ENCODE measurements around the gene ATXN1L. TPM values are rescaled to one million over a fixed set of nuclear protein-coding genes. Genes with fewer than 3 reads are reported as not detected.
"Not testable (repeated sequence)": the region's sequence is repeated elsewhere in the genome, so short reads cannot be mapped to it uniquely, and the experiment has no call there.

The ATXN1L gene
- total and polyA plus RNA-seq, 2 experiments from 2014 or later = 8.6 to 20.8 TPM

DNA sequence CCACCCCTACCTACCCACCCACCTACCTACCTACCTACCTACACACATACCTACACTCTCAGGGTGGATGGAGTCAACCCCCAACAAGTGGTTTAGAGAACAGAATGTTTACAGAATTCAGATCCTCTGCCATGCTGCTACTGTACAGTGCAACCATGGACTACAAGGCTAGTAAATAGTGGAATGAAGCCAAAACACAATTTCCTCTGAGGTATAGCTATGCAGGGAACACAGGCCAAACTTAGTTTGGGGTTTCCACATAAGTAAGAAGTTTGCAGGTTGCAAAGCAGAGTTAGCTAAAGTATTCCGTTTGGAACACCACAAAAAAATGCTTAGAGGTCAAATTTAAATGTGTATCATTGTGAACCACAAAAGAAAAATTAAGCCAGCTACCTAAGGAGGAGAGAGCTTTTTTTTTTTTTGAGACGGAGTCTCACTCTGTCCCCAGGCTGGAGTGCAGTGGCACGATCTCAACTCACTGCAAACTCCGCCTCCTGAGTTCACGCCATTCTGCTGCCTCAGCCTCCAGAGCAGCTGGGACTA is 34.4 kb upstream of the ATXN1L start:
- no peak overlapping the region for H3K4me3 ChIP-seq
- H3K9me2 ChIP-seq (replicated peaks; ENCODE audit: insufficient read depth) = no peaks in the 10 kb centered on the region
- peaks cover 14% of the 10 kb centered on the region for H4K20me1 ChIP-seq (ENCODE audit: insufficient read depth, poor library complexity, severe bottlenecking)
- DNase-seq (ENCODE audit: low spot score) = no peak
- no peak overlapping the region for H3K27ac ChIP-seq
- no peaks in the 10 kb centered on the region for H3K27me3 ChIP-seq
- H3K4me2 ChIP-seq = no peak overlapping the region
- peaks cover 12% of the 10 kb centered on the region for H3K4me1 ChIP-seq (ENCODE audit: insufficient read depth)
- 89% methylated on average over 5 of the region's 5 CpGs for WGBS (ENCODE audit: low lambda C conversion rate, missing lambda C conversion rate)
- H3K36me3 ChIP-seq (replicated peaks; ENCODE audit: insufficient read depth, low read depth) = no peaks in the 10 kb centered on the region
- H2AFZ ChIP-seq = no peak overlapping the region
- H3K79me2 ChIP-seq = peaks cover 25% of the 10 kb centered on the region
- H3K9me3 ChIP-seq (ENCODE audit: low read depth) = no peaks in the 10 kb centered on the region
- TF ChIP-seq EZH2phosphoT487 (IDR thresholded peaks at IDR 0.05; ENCODE audit: low read depth, severe bottlenecking, unreplicated experiment) (no peak), EZH2 (IDR thresholded peaks at IDR 0.05; ENCODE audit: borderline replicate concordance) (no peak)
- TF ChIP-seq, protein P1, sequence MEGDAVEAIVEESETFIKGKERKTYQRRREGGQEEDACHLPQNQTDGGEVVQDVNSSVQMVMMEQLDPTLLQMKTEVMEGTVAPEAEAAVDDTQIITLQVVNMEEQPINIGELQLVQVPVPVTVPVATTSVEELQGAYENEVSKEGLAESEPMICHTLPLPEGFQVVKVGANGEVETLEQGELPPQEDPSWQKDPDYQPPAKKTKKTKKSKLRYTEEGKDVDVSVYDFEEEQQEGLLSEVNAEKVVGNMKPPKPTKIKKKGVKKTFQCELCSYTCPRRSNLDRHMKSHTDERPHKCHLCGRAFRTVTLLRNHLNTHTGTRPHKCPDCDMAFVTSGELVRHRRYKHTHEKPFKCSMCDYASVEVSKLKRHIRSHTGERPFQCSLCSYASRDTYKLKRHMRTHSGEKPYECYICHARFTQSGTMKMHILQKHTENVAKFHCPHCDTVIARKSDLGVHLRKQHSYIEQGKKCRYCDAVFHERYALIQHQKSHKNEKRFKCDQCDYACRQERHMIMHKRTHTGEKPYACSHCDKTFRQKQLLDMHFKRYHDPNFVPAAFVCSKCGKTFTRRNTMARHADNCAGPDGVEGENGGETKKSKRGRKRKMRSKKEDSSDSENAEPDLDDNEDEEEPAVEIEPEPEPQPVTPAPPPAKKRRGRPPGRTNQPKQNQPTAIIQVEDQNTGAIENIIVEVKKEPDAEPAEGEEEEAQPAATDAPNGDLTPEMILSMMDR (IDR thresholded peaks at IDR 0.05; ENCODE audit: poor library complexity) = no peak

DNA sequence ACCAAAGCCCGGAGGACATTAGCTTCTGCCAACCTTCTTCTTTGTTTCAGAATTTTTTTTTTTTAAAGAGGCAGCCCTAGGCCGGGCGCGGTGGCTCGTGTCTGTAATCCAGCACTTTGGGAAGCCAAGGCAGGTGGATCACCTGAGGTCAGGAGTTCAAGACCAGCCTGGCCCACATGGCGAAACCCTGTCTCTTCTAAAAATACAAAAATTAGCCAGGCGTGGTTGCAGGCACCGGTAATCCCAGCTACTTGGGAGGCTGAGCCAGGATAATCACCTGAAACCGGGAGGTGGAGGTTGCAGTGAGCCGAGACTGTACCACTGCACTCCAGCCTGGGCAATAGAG is 28.6 kb upstream of the ATXN1L start:
- DNase-seq (ENCODE audit: low spot score); H3K4me1 ChIP-seq (ENCODE audit: insufficient read depth); H3K79me2 ChIP-seq; H4K20me1 ChIP-seq (ENCODE audit: insufficient read depth, poor library complexity, severe bottlenecking); H3K4me2 ChIP-seq; H3K9me2 ChIP-seq (replicated peaks; ENCODE audit: insufficient read depth); H3K36me3 ChIP-seq (replicated peaks; ENCODE audit: insufficient read depth, low read depth); H2AFZ ChIP-seq; H3K9me3 ChIP-seq (ENCODE audit: low read depth); H3K4me3 ChIP-seq; H3K27me3 ChIP-seq: not testable (repeated sequence)
- WGBS (ENCODE audit: low lambda C conversion rate, missing lambda C conversion rate) = 90% methylated on average over 10 of the region's 10 CpGs
- H3K27ac ChIP-seq = peak overlapping the region; percentile 49

DNA sequence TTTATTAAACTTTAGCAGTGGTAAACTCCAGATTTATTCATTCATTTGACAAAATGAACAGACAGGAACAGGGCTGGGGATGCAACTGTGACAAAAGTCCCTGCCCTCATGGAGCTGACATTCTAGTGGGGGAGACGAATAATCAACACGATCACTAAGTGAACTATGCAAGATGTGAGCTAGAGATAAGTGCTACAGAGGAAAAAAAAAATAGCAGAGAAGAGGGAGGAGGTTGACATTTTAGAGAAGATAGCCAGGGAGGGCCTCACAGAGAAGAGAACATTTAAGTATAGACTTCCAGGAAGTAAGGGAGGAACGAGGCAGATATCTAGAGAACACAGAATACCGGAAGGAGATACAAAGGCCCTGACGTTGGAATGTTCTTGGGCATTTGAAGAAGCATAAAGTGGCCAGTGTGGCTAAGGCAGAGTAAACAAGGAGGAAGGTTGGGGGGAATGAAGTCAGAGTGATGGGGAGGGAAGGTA is 19.2 kb upstream of the ATXN1L start:
- 82% methylated on average over 5 of the region's 5 CpGs for WGBS (ENCODE audit: low lambda C conversion rate, missing lambda C conversion rate)
- Histone ChIP-seq H3K79me2 (no peaks in the 10 kb centered on the region), H3K9me2 (replicated peaks; ENCODE audit: insufficient read depth) (no peaks in the 10 kb centered on the region), H3K36me3 (replicated peaks; ENCODE audit: insufficient read depth, low read depth) (no peaks in the 10 kb centered on the region), H3K4me3 (no peak overlapping the region), H3K9me3 (ENCODE audit: low read depth) (no peaks in the 10 kb centered on the region), H3K4me2 (no peak overlapping the region), H3K27me3 (no peaks in the 10 kb centered on the region), H4K20me1 (ENCODE audit: insufficient read depth, poor library complexity, severe bottlenecking) (no peaks in the 10 kb centered on the region), H3K27ac (no peak overlapping the region), H2AFZ (no peak overlapping the region), H3K4me1 (ENCODE audit: insufficient read depth) (no peaks in the 10 kb centered on the region)
- DNase-seq (ENCODE audit: low spot score) = no peak
- TF ChIP-seq EZH2phosphoT487 (IDR thresholded peaks at IDR 0.05; ENCODE audit: low read depth, severe bottlenecking, unreplicated experiment) (no peak), EZH2 (IDR thresholded peaks at IDR 0.05; ENCODE audit: borderline replicate concordance) (no peak)
- TF ChIP-seq, protein P1 (IDR thresholded peaks at IDR 0.05; ENCODE audit: poor library complexity) = no peak

DNA sequence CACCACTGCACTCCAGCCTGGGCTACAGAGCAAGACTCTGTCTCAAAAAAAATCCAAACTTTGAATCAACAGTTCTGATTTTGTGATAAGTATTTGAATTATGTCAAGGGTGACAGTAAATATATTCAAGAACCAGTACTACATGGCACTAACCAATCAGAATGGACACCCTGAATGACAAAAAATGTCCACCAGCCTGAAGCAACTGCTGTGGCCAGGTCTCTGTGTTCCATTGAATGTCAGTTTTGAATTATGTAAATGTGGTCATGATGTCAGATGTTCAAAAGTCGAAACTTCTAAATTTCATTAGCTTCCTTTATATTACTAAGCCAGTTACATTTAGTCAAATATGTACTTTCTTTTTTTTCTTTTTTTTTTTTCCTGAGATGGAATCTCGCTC is 15.4 kb upstream of the ATXN1L start:
- Histone ChIP-seq H4K20me1 (ENCODE audit: insufficient read depth, poor library complexity, severe bottlenecking) (no peaks in the 10 kb centered on the region), H3K4me2 (no peak overlapping the region), H3K9me3 (ENCODE audit: low read depth) (no peaks in the 10 kb centered on the region), H3K36me3 (replicated peaks; ENCODE audit: insufficient read depth, low read depth) (no peaks in the 10 kb centered on the region), H3K4me3 (no peak overlapping the region), H3K9me2 (replicated peaks; ENCODE audit: insufficient read depth) (no peaks in the 10 kb centered on the region), H3K4me1 (ENCODE audit: insufficient read depth) (no peaks in the 10 kb centered on the region), H3K27me3 (no peaks in the 10 kb centered on the region), H2AFZ (no peak overlapping the region), H3K27ac (no peak overlapping the region), H3K79me2 (no peaks in the 10 kb centered on the region)
- no peak for DNase-seq (ENCODE audit: low spot score)
- 85% methylated on average over 2 of the region's 2 CpGs for WGBS (ENCODE audit: low lambda C conversion rate, missing lambda C conversion rate)
- TF ChIP-seq EZH2phosphoT487 (IDR thresholded peaks at IDR 0.05; ENCODE audit: low read depth, severe bottlenecking, unreplicated experiment) = no peak
- no peak for TF ChIP-seq EZH2 (IDR thresholded peaks at IDR 0.05; ENCODE audit: borderline replicate concordance)
- TF ChIP-seq, protein P1 (IDR thresholded peaks at IDR 0.05; ENCODE audit: poor library complexity) = no peak

DNA sequence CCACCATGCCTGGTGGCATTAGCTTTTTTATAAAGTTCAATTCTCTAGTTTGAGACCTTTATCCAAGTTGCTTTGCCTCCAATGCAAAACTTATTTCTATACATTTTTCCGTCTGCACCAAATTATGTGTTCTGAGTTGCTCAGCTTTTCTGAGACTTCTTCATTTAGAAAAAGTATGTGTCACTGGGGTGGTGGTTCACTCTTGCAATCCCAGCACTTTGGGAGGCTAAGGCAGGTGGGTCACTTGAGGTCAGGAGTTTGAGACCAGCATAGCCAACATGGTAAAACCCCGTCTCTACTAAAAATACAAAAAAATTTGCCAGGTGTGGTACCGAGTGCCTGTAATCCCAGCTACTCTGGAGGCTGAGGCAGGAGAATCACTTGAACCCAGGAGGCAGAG is 14.1 kb upstream of the ATXN1L start:
- not testable (repeated sequence) for H3K4me1 ChIP-seq (ENCODE audit: insufficient read depth); H3K27me3 ChIP-seq; H3K9me2 ChIP-seq (replicated peaks; ENCODE audit: insufficient read depth); DNase-seq (ENCODE audit: low spot score); H3K4me2 ChIP-seq; H4K20me1 ChIP-seq (ENCODE audit: insufficient read depth, poor library complexity, severe bottlenecking); H2AFZ ChIP-seq; H3K4me3 ChIP-seq; H3K27ac ChIP-seq; H3K9me3 ChIP-seq (ENCODE audit: low read depth); H3K36me3 ChIP-seq (replicated peaks; ENCODE audit: insufficient read depth, low read depth); H3K79me2 ChIP-seq
- WGBS (ENCODE audit: low lambda C conversion rate, missing lambda C conversion rate) = 84% methylated on average over 3 of the region's 3 CpGs

DNA sequence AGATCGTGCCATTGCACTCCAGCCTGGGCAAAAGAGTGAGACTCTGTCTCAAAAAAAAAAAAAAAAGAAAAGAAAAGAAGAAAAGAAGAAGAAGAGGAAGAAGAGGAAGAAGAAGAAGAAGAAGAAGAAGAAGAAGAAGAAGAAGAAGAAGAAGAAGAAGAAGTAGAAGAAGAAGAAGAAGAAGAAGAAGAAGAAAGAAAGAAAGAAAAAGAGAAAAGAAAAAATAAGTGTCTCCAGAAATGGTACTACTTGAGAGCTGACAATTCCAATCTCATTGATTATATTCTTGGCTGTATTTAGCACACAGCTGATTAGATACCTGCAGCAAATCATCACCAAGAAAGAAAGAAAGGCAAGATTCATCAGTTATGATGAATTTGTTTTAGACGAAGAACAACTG is 13.7 kb upstream of the ATXN1L start:
- not testable (repeated sequence) for H4K20me1 ChIP-seq (ENCODE audit: insufficient read depth, poor library complexity, severe bottlenecking); H3K79me2 ChIP-seq; H3K9me2 ChIP-seq (replicated peaks; ENCODE audit: insufficient read depth); H2AFZ ChIP-seq; H3K36me3 ChIP-seq (replicated peaks; ENCODE audit: insufficient read depth, low read depth); DNase-seq (ENCODE audit: low spot score); H3K4me2 ChIP-seq; H3K27ac ChIP-seq; H3K27me3 ChIP-seq; H3K4me1 ChIP-seq (ENCODE audit: insufficient read depth); H3K4me3 ChIP-seq; H3K9me3 ChIP-seq (ENCODE audit: low read depth)
- WGBS (ENCODE audit: low lambda C conversion rate, missing lambda C conversion rate) = 81% methylated on average over 2 of the region's 2 CpGs
